ENCODE results near the gene HIVEP3. TPM values are rescaled to one million over a fixed set of nuclear protein-coding genes. Genes with fewer than 3 reads are reported as not detected.

HIVEP3 gene
- total RNA-seq, 6 experiments from 2014 or later: 1.4 to 3.9 (median 2.2) TPM

GRCh38 chr1:41473738-41474362, 444.9 kb downstream of the HIVEP3 start:
- DNase-seq (peak in 1 of 3 donors; percentile 21), ATAC-seq (no peak)
- Histone ChIP-seq H3K9me3 (no peaks in the 10 kb centered on the region), H3K27ac (no peak overlapping the region), H3K36me3 (no peaks in the 10 kb centered on the region), H3K4me3 (no peak overlapping the region), H3K27me3 (no peaks in the 10 kb centered on the region), H3K4me1 (peaks cover 0 to 22% (median 9%) of the 10 kb centered on the region in 4 donors)
- 92% methylated on average over 2 of the region's 6 CpGs for WGBS (ENCODE audit: insufficient coverage, low coverage, low lambda C conversion rate, missing lambda C conversion rate)
- intact Hi-C loops (cut with DNase I): no loop called here
- TF ChIP-seq POLR2A (IDR thresholded peaks at IDR 0.05): no peak
- TF ChIP-seq CTCF (IDR thresholded peaks at IDR 0.05): no peak

GRCh38 chr1:41471658-41472057, 447.1 kb downstream of the HIVEP3 start:
- no peak for TF ChIP-seq CTCF (IDR thresholded peaks at IDR 0.05)
- no peak for TF ChIP-seq POLR2A (IDR thresholded peaks at IDR 0.05)
- 69% methylated on average over 5 of the region's 6 CpGs for WGBS (ENCODE audit: insufficient coverage, low coverage, low lambda C conversion rate, missing lambda C conversion rate)
- no peaks in the 10 kb centered on the region for H3K27me3 ChIP-seq
- H3K36me3 ChIP-seq: no peaks in the 10 kb centered on the region
- peak in 1 of 3 donors; percentile 13 for DNase-seq
- no peak overlapping the region for H3K27ac ChIP-seq
- no peak overlapping the region for H3K4me3 ChIP-seq
- no peaks in the 10 kb centered on the region for H3K9me3 ChIP-seq
- peaks cover 0 to 11% (median 4%) of the 10 kb centered on the region in 4 donors for H3K4me1 ChIP-seq
- ATAC-seq: no peak
- intact Hi-C loops (cut with DNase I): no loop called here

- Histone ChIP-seq H3K9me3 (no peaks in the 10 kb centered on the region), H3K4me1 (no peaks in the 10 kb centered on the region), H3K4me3 (no peak overlapping the region), H3K27ac (no peak overlapping the region), H3K27me3 (no peaks in the 10 kb centered on the region), H3K36me3 (no peaks in the 10 kb centered on the region)
- no peak for ATAC-seq
- WGBS (ENCODE audit: insufficient coverage, low coverage, low lambda C conversion rate, missing lambda C conversion rate): 67% methylated on average over 3 of the region's 5 CpGs
- DNase-seq: peak in 1 of 3 donors; percentile 20
- intact Hi-C loops (cut with DNase I): no loop called here
- TF ChIP-seq POLR2A (IDR thresholded peaks at IDR 0.05) (no peak), CTCF (IDR thresholded peaks at IDR 0.05) (no peak)
These were observed 449.0 kb downstream of the HIVEP3 start for GRCh38 chr1:41469706-41470105.

- intact Hi-C loops (cut with DNase I): no loop called here
- Histone ChIP-seq H3K36me3 (no peaks in the 10 kb centered on the region), H3K4me1 (no peaks in the 10 kb centered on the region), H3K9me3 (no peaks in the 10 kb centered on the region), H3K27me3 (no peaks in the 10 kb centered on the region), H3K27ac (no peak overlapping the region), H3K4me3 (no peak overlapping the region)
- DNase-seq (peak in 2 of 3 donors; percentile 5 to 51), ATAC-seq (peak in 1 of 4 donors; percentile 91)
- no peak for TF ChIP-seq POLR2A (IDR thresholded peaks at IDR 0.05)
- 67% methylated on average over 10 of the region's 12 CpGs for WGBS (ENCODE audit: insufficient coverage, low coverage, low lambda C conversion rate, missing lambda C conversion rate)
These were observed 450.5 kb downstream of the HIVEP3 start for GRCh38 chr1:41468122-41468762.

- intact Hi-C loops (cut with DNase I): no loop called here
- no peaks in the 10 kb centered on the region for H3K9me3 ChIP-seq
- peak in 1 of 3 donors; percentile 24 for DNase-seq
These were observed 451.0 kb downstream of the HIVEP3 start for GRCh38 chr1:41467673-41468072.

More at GRCh38 chr1:41467673-41468072, 451.0 kb downstream of the HIVEP3 start:
- H3K4me1 ChIP-seq: no peaks in the 10 kb centered on the region
- H3K27ac ChIP-seq: no peak overlapping the region
- no peaks in the 10 kb centered on the region for H3K36me3 ChIP-seq
- no peak overlapping the region for H3K4me3 ChIP-seq
- H3K27me3 ChIP-seq: no peaks in the 10 kb centered on the region
- TF ChIP-seq POLR2A (IDR thresholded peaks at IDR 0.05) (no peak), CTCF (IDR thresholded peaks at IDR 0.05) (no peak)
- 76% methylated on average over 3 of the region's 4 CpGs for WGBS (ENCODE audit: insufficient coverage, low coverage, low lambda C conversion rate, missing lambda C conversion rate)
- ATAC-seq: no peak

Data from right lobe of liver (tissue), 6 donors.